ENCODE results near the gene FZD8.

The FZD8 gene

DNA sequence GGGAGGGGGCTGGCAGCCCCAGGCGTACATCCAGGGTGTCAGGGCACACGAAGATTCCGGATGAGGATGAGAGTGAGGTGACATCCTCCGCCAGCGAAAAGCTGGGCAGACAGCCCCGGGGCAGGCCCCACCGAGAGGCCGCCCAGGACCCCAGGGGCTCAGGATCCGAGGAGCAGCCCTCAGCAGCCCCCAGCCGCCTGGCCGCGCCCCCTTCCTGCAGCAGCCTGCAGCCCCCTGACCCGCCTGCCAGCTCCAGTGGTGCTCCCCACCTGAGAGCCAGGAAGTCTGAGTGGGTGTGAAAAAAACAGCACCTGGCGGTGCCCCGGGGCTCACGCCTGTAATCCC lies 33.8 kb downstream of the FZD8 start:
- TF ChIP-seq RARB (CRISPR knock-in tag; IDR thresholded peaks at IDR 0.05) (no peak), ISL1 (CRISPR knock-in tag; IDR thresholded peaks at IDR 0.05) (no peak), GLIS3 (CRISPR knock-in tag; IDR thresholded peaks at IDR 0.05) (no peak), PPARA (CRISPR knock-in tag; IDR thresholded peaks at IDR 0.05; ENCODE audit: borderline replicate concordance) (no peak), TCF4 (CRISPR knock-in tag; IDR thresholded peaks at IDR 0.05; ENCODE audit: borderline replicate concordance) (no peak), POU6F1 (CRISPR knock-in tag; IDR thresholded peaks at IDR 0.05; ENCODE audit: borderline replicate concordance, low read depth) (no peak), ZFP3 (CRISPR knock-in tag; IDR thresholded peaks at IDR 0.05) (no peak), PATZ1 (CRISPR knock-in tag; IDR thresholded peaks at IDR 0.05; ENCODE audit: borderline replicate concordance) (no peak), ZNF565 (CRISPR knock-in tag; conservative IDR thresholded peaks at IDR 0.05; ENCODE audit: low read depth) (no peak), ZNF70 (CRISPR knock-in tag; IDR thresholded peaks at IDR 0.05) (no peak), ZFP30 (CRISPR knock-in tag; IDR thresholded peaks at IDR 0.05) (no peak), SNAI2 (CRISPR knock-in tag; IDR thresholded peaks at IDR 0.05) (no peak), TOX (CRISPR knock-in tag; IDR thresholded peaks at IDR 0.05; ENCODE audit: borderline replicate concordance) (no peak), BACH2 (CRISPR knock-in tag; IDR thresholded peaks at IDR 0.05; ENCODE audit: borderline replicate concordance) (no peak)
- TF ChIP-seq, protein P1, sequence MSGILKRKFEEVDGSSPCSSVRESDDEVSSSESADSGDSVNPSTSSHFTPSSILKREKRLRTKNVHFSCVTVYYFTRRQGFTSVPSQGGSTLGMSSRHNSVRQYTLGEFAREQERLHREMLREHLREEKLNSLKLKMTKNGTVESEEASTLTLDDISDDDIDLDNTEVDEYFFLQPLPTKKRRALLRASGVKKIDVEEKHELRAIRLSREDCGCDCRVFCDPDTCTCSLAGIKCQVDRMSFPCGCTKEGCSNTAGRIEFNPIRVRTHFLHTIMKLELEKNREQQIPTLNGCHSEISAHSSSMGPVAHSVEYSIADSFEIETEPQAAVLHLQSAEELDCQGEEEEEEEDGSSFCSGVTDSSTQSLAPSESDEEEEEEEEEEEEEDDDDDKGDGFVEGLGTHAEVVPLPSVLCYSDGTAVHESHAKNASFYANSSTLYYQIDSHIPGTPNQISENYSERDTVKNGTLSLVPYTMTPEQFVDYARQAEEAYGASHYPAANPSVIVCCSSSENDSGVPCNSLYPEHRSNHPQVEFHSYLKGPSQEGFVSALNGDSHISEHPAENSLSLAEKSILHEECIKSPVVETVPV (CRISPR knock-in tag; IDR thresholded peaks at IDR 0.05), result no peak
- TF ChIP-seq, protein P2, sequence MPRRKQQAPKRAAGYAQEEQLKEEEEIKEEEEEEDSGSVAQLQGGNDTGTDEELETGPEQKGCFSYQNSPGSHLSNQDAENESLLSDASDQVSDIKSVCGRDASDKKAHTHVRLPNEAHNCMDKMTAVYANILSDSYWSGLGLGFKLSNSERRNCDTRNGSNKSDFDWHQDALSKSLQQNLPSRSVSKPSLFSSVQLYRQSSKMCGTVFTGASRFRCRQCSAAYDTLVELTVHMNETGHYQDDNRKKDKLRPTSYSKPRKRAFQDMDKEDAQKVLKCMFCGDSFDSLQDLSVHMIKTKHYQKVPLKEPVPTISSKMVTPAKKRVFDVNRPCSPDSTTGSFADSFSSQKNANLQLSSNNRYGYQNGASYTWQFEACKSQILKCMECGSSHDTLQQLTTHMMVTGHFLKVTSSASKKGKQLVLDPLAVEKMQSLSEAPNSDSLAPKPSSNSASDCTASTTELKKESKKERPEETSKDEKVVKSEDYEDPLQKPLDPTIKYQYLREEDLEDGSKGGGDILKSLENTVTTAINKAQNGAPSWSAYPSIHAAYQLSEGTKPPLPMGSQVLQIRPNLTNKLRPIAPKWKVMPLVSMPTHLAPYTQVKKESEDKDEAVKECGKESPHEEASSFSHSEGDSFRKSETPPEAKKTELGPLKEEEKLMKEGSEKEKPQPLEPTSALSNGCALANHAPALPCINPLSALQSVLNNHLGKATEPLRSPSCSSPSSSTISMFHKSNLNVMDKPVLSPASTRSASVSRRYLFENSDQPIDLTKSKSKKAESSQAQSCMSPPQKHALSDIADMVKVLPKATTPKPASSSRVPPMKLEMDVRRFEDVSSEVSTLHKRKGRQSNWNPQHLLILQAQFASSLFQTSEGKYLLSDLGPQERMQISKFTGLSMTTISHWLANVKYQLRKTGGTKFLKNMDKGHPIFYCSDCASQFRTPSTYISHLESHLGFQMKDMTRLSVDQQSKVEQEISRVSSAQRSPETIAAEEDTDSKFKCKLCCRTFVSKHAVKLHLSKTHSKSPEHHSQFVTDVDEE (CRISPR knock-in tag; IDR thresholded peaks at IDR 0.05), result no peak
- ATAC-seq, result no peak; the same call in 2 of the 3 replicates

DNA sequence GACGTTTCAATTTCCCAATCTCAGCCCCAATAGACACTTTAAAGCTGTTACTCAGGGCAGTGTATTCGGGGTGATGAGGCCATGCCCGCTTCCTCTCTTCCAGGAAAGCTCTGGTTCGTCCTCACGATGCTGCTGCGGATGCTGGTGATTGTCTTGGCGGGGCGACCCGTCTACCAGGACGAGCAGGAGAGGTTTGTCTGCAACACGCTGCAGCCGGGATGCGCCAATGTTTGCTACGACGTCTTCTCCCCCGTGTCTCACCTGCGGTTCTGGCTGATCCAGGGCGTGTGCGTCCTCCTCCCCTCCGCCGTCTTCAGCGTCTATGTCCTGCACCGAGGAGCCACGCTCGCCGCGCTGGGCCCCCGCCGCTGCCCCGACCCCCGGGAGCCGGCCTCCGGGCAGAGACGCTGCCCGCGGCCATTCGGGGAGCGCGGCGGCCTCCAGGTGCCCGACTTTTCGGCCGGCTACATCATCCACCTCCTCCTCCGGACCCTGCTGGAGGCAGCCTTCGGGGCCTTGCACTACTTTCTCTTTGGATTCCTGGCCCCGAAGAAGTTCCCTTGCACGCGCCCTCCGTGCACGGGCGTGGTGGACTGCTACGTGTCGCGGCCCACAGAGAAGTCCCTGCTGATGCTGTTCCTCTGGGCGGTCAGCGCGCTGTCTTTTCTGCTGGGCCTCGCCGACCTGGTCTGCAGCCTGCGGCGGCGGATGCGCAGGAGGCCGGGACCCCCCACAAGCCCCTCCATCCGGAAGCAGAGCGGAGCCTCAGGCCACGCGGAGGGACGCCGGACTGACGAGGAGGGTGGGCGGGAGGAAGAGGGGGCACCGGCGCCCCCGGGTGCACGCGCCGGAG lies 34.4 kb downstream of the FZD8 start:
- TF ChIP-seq ESRRG (CRISPR knock-in tag; IDR thresholded peaks at IDR 0.05) (no peak), ZC3H10 (CRISPR knock-in tag; IDR thresholded peaks at IDR 0.05) (no peak), ZNF8 (CRISPR knock-in tag; IDR thresholded peaks at IDR 0.05) (no peak), PATZ1 (CRISPR knock-in tag; IDR thresholded peaks at IDR 0.05; ENCODE audit: borderline replicate concordance) (no peak), BACH2 (CRISPR knock-in tag; IDR thresholded peaks at IDR 0.05; ENCODE audit: borderline replicate concordance) (no peak), GLIS3 (CRISPR knock-in tag; IDR thresholded peaks at IDR 0.05) (no peak), ZNF70 (CRISPR knock-in tag; IDR thresholded peaks at IDR 0.05) (no peak), PPARA (CRISPR knock-in tag; IDR thresholded peaks at IDR 0.05; ENCODE audit: borderline replicate concordance) (no peak), ZFP30 (CRISPR knock-in tag; IDR thresholded peaks at IDR 0.05) (no peak), OSR1 (CRISPR knock-in tag; IDR thresholded peaks at IDR 0.05) (no peak), ZFP3 (CRISPR knock-in tag; IDR thresholded peaks at IDR 0.05) (no peak), TCF4 (CRISPR knock-in tag; IDR thresholded peaks at IDR 0.05; ENCODE audit: borderline replicate concordance) (no peak), ARNTL (CRISPR knock-in tag; IDR thresholded peaks at IDR 0.05; ENCODE audit: borderline replicate concordance, low read depth) (no peak)
- TF ChIP-seq, protein P1 (CRISPR knock-in tag; IDR thresholded peaks at IDR 0.05), result no peak
- ATAC-seq, result peak; percentile 69

Measured in SK-N-SH treated with all-trans-retinoic acid at 6 μM for 48 hours (cell line).